WTC11 (cell line): ENCODE measurements around the gene CTTNBP2.

Experiments
- CTCF ChIP-seq: fragments of 200-600 bp; IDR thresholded peaks from 2 replicates; pipeline ENCODE4 v1.8.0; 2022; ENCODE audit warnings: antibody characterized with exemption
- E2F4 ChIP-seq: sonication (generic); formaldehyde crosslinking; IDR thresholded peaks from 2 replicates; pipeline ENCODE4 v1.8.1; 2022; ENCODE audit warnings: low read depth, mild to moderate bottlenecking, moderate library complexity, missing genetic modification reagents, borderline replicate concordance
- IRF2 ChIP-seq: sonication (generic); formaldehyde crosslinking; IDR thresholded peaks from 2 replicates; pipeline ENCODE4 v1.8.0; 2022; ENCODE audit warnings: low read depth, missing genetic modification reagents, borderline replicate concordance

GRCh38 chr7:117908031-117908795 is 35.0 kb upstream of the CTTNBP2 start:
- TF ChIP-seq CTCF (no peak), IRF2 (CRISPR knock-in tag) (no peak), E2F4 (CRISPR knock-in tag) (no peak)
